22Rv1 (cell line): ENCODE measurements around the gene SNCAIP.

Source experiments
- H3K27ac ChIP-seq: fragments of 450-650 bp; 2 replicates; pipeline ENCODE4 v1.5.1; 2017
- CTCF ChIP-seq: fragments of 450-650 bp; IDR thresholded peaks from 2 replicates; pipeline ENCODE4 v1.5.1; 2017; ENCODE audit warnings: mild to moderate bottlenecking
- ZFX ChIP-seq: fragments of 450-650 bp; IDR thresholded peaks from 2 replicates; pipeline ENCODE4 v1.6.1; 2017; ENCODE audit warnings: antibody characterized with exemption, borderline replicate concordance

Gene SNCAIP

DNA sequence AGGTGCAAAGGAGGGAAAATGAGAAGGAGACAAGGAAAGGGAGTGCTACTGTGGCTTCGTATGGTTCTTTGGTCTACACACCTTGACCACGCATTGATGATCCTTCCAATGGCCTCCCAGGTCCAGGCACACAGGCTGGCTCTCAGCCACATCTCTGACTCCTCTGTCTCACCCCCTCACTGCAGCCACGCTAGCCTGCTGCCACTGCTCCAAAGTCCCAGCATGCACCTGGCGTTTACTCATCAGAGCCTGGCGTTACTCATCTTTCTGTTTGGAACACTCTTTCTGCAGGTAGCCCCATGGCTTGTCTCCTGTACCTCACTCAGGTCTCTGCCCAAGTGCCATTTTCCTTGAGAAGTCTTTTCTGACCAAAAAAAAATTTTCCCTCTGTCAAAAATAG is 195.5 kb downstream of the SNCAIP start:
- no peak overlapping the region for H3K27ac ChIP-seq
- TF ChIP-seq ZFX (no peak), CTCF (no peak)

DNA sequence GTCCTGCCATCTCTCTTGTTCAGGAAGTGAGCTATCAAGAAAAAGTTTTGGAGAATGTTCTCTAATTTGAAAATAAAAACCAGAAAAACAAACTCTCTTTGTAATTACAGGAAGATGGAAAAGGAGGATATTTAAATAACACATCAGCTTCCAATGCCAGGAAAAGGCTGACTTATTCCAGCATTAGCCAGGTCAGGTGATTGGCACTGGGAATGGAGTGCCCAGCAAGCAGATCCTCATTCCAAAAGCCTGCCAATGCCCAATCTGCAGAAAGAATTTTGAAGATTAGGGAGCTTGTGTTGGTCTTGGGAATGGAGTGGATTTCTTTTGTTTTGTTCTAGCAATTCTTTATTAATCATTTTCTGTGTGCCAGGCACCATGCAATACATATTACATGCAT is 196.6 kb downstream of the SNCAIP start:
- no peak overlapping the region for H3K27ac ChIP-seq

More for the DNA sequence above, 196.6 kb downstream of the SNCAIP start:
- TF ChIP-seq CTCF (no peak), ZFX (no peak)
